Measurements from ENCODE around the gene SHISA7. TPM values are rescaled to one million over a fixed set of nuclear protein-coding genes. Genes with fewer than 3 reads are reported as not detected.
"Not testable (repeated sequence)": the region's sequence is repeated elsewhere in the genome, so short reads cannot be mapped to it uniquely, and the experiment has no call there.

Gene SHISA7
- total and polyA plus RNA-seq, 7 donors = 0.04 to 0.41 (median 0.32) TPM; not detected in 3

DNA sequence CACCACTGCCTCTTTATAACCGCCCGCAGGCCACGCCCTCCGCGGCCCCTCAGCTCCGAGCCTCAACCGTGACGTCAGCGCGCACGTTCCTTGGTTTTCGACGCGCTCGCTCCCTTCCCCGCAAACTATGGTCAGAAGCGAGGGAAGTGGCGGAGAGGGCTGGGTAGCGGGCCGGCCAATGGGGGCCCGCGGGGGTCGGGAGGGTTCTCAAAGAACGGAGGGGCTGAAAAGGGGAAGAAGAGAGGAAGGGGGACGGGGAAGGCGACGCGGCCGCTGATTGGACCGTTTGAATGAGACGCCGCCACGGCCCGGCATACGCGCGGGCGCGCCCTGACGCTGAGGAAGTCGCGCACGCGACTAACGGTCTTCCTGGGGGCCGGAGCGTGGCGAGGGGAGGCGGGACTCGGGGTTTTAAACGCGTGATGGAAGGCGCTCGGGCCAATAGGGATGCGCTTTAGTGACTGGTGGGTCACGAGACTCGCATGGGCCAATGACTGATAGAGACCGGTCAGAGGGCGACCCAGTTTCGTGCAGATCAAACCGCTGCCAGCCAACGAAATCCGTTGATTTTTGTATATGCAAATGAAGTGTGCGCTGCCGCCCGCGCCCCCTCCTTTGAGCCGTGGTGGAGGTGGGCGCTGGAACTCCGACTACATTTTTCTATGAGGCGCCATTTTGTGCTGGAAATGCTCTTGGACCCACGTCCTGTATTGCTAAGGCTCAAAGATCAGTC lies 35.1 kb downstream of the SHISA7 start:
- TF ChIP-seq EP300 (IDR thresholded peaks at IDR 0.05) (peak in 1 of 4 donors; percentile 36), POLR2AphosphoS5 (IDR thresholded peaks at IDR 0.05) (no peak), POLR2A (IDR thresholded peaks at IDR 0.05) (peak; percentile 31 to 59)
- TF ChIP-seq, protein P1, sequence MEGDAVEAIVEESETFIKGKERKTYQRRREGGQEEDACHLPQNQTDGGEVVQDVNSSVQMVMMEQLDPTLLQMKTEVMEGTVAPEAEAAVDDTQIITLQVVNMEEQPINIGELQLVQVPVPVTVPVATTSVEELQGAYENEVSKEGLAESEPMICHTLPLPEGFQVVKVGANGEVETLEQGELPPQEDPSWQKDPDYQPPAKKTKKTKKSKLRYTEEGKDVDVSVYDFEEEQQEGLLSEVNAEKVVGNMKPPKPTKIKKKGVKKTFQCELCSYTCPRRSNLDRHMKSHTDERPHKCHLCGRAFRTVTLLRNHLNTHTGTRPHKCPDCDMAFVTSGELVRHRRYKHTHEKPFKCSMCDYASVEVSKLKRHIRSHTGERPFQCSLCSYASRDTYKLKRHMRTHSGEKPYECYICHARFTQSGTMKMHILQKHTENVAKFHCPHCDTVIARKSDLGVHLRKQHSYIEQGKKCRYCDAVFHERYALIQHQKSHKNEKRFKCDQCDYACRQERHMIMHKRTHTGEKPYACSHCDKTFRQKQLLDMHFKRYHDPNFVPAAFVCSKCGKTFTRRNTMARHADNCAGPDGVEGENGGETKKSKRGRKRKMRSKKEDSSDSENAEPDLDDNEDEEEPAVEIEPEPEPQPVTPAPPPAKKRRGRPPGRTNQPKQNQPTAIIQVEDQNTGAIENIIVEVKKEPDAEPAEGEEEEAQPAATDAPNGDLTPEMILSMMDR (IDR thresholded peaks at IDR 0.05) = no peak
- WGBS, 2 donors = 0% methylated on average over 72 of the region's 72 CpGs

DNA sequence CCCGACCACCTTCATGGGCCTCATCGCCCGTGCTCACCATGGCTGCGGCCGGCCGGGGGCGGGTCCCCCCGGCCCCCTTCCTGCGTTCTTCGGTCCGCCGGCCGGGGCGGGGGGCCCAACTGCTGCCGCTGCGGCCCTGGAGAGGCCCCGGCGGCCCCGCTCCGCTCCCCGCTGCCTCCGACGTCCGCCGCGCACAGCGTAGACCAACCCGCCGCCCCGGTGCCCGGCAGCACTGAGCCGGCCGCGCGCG lies 35.6 kb downstream of the SHISA7 start, which contains the start of gene UBE2S:
Gene UBE2S, minus strand, starts transcription at position 239 of the 250 bp plus-strand sequence. Its CDS starts 199 bp downstream, at position 40.
- peaks cover 0 to 22% (median 20%) of the 10 kb centered on the region in 4 donors for H3K4me1 ChIP-seq
- peak within 1 kb of the TSS; percentile 82 to 99 (median 89) for H3K4me3 ChIP-seq
- intact Hi-C loops (cut with DNase I) = loop anchor here (1.0 to 10.0 kb wide), 3 partner anchors 22 to 1540 kb away; partner anchors contain the start of genes MYADM and RPL28
- DNase-seq, H3K9me3 ChIP-seq, H3K27me3 ChIP-seq: not testable (repeated sequence)
- TF ChIP-seq POLR2AphosphoS5 (IDR thresholded peaks at IDR 0.05) = peak; percentile 96 to 99 (median 99)
- H3K27ac ChIP-seq = peak within 1 kb of the TSS; percentile 96 to 100 (median 98)
- peaks cover 10 to 34% (median 15%) of the 10 kb centered on the region in 4 donors for H3K36me3 ChIP-seq
- WGBS, 2 donors = 1% methylated on average over 36 of the region's 36 CpGs

More for the DNA sequence above, 35.1 kb downstream of the SHISA7 start:
- peak; percentile 100 for DNase-seq
- Histone ChIP-seq H3K9me3 (peaks cover 0 to 1% (median 0%) of the 10 kb centered on the region in 4 donors), H3K4me1 (peaks cover 0 to 22% (median 20%) of the 10 kb centered on the region in 4 donors), H3K27ac (peak overlapping the region; percentile 96 to 100 (median 98)), H3K4me3 (peak overlapping the region; percentile 82 to 99 (median 89)), H3K36me3 (peaks cover 7 to 29% (median 10%) of the 10 kb centered on the region in 4 donors), H3K27me3 (no peaks in the 10 kb centered on the region)
- intact Hi-C loops (cut with DNase I) = loop anchor here (1.0 to 10.0 kb wide), 4 partner anchors 23 to 1541 kb away; partner anchors contain the start of genes ISOC2, MYADM and RPL28

DNA sequence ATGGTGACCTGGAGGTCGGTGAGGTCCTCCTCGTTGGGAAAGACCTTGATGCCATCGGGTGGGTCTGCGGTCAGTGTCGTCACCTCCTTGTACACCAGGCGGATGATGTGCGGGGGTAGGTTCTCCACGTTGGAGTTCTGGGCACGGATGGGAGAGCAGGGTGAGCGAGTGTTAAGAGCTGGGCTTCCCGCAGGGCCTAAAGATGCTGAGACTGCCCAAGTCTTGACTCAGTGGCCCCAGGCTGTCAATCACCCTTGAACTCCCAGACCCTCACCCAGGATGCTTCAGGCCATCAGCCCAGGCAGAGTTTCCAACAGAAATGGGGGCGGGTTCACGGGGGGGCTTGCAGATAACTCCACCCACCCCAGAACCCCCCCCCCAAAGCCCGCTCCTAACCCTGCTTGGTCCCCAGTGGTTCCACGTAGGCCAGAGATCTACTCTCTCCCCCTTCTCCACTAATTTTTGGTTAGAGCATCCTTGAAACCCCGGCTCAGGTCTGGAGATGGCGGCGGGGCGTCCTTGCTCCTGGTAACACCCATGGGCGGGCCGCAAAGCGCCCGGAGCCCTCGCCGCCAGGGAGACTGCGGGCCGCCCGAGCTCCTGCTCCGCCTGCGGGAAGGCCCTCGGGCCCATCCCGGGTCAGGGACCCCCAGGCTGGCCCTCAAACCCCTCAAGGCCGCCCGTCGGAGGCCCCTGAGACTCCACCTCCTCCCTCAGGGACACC lies 36.1 kb downstream of the SHISA7 start:
- peaks cover 0 to 1% (median 0%) of the 10 kb centered on the region in 4 donors for H3K9me3 ChIP-seq
- peaks cover 0 to 22% (median 20%) of the 10 kb centered on the region in 4 donors for H3K4me1 ChIP-seq
- H3K27me3 ChIP-seq = no peaks in the 10 kb centered on the region
- H3K27ac ChIP-seq = peak overlapping the region; percentile 96 to 100 (median 98)
- H3K36me3 ChIP-seq = peaks cover 15 to 39% (median 19%) of the 10 kb centered on the region in 4 donors
- H3K4me3 ChIP-seq = peak overlapping the region; percentile 82 to 99 (median 89)
- WGBS, 2 donors = 16 to 21% methylated on average over 35 of the region's 35 CpGs
- TF ChIP-seq, protein P1 (IDR thresholded peaks at IDR 0.05) = no peak
- TF ChIP-seq POLR2A (IDR thresholded peaks at IDR 0.05) = no peak
- no peak for TF ChIP-seq EP300 (IDR thresholded peaks at IDR 0.05)
- TF ChIP-seq POLR2AphosphoS5 (IDR thresholded peaks at IDR 0.05) = no peak
- intact Hi-C loops (cut with DNase I) = loop anchor here (1.0 to 10.0 kb wide), 3 partner anchors 22 to 1540 kb away; partner anchors contain the start of genes MYADM and RPL28
- DNase-seq = no peak

DNA sequence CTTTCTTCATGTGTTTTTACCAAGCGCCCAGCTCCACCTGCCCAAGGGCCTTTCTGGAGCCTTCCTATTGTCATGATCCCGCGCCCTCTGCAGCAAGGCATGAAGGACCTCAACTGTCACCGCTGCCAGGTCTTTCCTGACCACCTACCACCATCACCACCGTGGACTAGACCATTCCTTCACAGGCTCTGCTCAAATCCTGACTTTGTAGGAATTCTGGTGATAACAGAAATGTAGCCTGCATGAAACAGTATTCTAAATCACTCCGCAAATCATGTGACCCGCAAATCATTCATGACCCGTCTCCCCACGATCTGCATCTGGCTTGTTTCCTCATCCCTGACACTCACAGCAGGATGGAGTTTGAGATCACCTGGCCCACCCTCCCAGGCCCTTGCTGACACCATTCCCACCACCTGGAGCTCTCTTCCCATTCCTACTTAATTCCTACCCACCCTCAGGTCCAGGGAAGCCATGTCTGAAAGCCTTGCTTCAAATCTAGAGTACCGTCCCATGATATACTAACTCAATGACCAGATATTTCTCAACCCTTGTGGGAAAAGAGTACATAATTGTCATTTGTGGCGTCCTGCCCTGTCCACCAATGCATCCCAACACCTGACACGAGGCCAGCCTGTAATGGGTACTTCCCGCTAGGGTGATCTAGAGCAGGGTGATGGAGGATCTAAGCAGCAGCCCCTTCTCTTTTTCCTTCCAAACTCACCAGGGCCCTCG lies 36.8 kb downstream of the SHISA7 start:
- Histone ChIP-seq H3K4me3 (peak overlapping the region in 3 of 4 donors; percentile 82 to 99 (median 88)), H3K9me3 (peaks cover 0 to 1% (median 0%) of the 10 kb centered on the region in 4 donors), H3K36me3 (peaks cover 18 to 45% (median 23%) of the 10 kb centered on the region in 4 donors), H3K4me1 (peaks cover 0 to 22% (median 20%) of the 10 kb centered on the region in 4 donors), H3K27me3 (no peaks in the 10 kb centered on the region), H3K27ac (no peak overlapping the region)
- no peak for TF ChIP-seq POLR2AphosphoS5 (IDR thresholded peaks at IDR 0.05)
- TF ChIP-seq, protein P1 (IDR thresholded peaks at IDR 0.05) = no peak
- TF ChIP-seq POLR2A (IDR thresholded peaks at IDR 0.05) = no peak
- TF ChIP-seq EP300 (IDR thresholded peaks at IDR 0.05) = no peak
- DNase-seq = no peak
- 86 to 87% methylated on average over 14 of the region's 14 CpGs for WGBS, 2 donors
- intact Hi-C loops (cut with DNase I) = loop anchor here (5.0 to 10.0 kb wide), 2 partner anchors 99 to 1539 kb away; partner anchors contain the start of gene MYADM
